Fibroblast of gingiva (primary cell): ENCODE measurements around the gene LANCL2.

Experiments
- DNase-seq: peaks from one replicate; pipeline ENCODE4 v3.0.0-alpha.2; 2011; ENCODE audit warnings: low read depth

LANCL2 gene

GRCh38 chr7:55438085-55438756 lies 73.1 kb downstream of the LANCL2 start:
- no peak for DNase-seq

DNA sequence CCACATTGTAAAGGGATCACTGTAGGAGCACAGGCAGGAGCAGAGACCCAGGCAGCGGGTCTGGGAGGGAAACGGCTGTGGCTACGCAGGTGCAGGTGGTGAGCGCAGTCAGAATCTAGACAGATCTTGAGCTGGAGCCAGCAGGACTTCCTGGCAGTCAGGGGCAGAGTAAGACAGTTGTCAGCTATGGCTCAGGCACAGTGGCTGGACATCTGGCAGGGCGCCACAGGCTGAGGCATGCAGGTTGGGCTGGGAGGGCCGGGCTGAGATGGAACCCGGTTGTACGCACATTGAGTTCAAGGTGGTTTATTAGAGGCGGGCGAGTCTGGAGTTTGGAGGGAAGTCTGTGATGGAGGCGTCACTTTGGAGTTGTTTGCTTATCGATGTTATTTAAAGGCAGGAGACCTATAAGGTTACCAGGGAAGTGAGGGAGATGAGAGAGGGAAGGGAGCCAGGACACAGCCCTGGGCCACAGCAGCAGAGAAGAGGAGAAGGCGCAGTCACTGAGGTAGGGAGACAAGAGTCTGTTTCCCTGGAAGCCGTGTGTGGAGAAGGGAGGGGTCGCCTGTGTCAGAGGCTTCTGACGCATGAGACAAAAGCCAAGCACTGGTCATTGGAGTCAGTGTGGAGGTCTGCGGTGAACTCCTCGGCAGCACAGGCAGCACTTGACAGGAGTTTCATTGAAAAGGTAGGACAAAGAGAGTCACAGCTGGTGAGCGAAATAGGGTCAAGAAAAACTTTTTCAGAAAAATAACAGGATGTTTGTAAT lies 73.8 kb downstream of the LANCL2 start:
- no peak for DNase-seq

- no peak for DNase-seq
Observed at GRCh38 chr7:55439627-55440026, 74.5 kb downstream of the LANCL2 start.

GRCh38 chr7:55440040-55440690 lies 75.0 kb downstream of the LANCL2 start:
- DNase-seq, result no peak

DNA sequence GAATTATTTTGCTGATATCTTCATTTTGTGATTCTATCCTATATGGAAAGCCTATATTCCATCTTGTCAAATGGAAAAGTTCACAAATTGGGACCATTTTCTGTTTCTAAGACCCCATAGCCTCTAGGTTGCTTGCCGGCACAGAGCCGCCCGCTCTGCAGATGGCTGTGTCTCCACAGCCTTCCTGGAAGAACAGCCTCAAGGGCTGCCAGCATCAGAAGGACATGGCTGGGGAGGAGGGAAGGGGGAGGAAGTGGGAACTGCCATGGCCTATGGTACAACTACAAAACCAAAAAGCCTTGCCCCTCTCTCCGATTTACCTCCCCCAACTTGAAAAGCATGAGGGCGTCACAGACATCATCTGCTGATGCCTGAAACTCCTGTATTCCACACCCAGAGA lies 75.9 kb downstream of the LANCL2 start:
- DNase-seq, result no peak

DNA sequence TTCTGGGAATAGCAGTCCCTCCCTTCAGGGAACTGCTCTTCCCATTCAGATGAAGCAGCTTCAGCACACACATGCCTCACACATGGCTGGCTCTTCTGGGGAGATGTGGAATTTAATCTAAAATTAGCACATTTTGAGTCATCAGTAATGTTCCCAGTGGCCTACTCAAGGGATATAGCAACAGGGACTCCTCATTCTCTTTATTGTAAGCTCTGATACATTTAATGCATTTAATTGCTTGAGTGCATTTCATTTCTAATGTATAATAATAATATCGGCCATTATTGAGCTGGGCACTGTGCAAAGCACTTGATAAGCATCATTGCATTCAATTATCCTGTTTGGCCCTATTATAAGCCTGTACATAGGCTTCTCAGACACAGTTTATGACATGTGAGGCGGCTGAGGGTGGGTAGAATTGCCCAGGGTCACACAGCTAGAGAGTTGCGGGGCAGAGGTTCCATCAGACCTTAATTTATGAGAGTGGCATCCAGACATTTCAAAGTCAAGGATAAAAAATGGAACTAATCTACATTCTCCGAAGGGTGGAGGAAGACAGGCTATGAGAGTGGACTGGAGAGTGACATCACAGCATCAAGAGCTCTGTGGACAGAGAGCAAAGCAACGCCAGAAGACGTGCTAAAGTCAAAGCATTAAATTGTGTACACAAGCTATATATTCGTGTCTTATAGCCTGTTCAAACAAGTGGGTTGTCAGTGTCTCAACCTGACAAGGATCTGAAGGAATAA lies 76.8 kb downstream of the LANCL2 start:
- DNase-seq, result peak; percentile 73

- DNase-seq, result no peak
Observed at GRCh38 chr7:55444786-55445185, 79.6 kb downstream of the LANCL2 start.

DNA sequence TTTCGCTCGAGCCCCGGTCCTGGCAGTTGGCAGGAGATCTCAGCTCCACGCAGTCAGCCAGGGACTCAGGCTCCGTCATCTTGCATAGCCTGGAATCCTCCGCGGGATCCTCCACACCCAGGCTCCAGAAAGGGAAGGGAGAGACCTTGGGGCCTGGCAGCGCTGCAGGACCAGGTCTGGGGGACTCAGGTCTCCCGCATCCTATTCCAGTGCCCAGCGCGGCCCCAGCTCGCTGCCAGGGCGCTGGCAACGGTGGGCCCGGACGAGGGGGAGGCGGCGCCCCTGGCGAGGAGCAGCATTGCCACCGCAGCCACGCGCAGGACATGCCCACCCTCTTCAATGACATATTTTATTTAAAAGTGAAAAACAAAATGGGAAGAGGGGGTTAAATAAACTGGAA lies 83.4 kb downstream of the LANCL2 start:
- DNase-seq, result no peak

GRCh38 chr7:55449205-55449991 lies 84.3 kb downstream of the LANCL2 start:
- no peak for DNase-seq

DNA sequence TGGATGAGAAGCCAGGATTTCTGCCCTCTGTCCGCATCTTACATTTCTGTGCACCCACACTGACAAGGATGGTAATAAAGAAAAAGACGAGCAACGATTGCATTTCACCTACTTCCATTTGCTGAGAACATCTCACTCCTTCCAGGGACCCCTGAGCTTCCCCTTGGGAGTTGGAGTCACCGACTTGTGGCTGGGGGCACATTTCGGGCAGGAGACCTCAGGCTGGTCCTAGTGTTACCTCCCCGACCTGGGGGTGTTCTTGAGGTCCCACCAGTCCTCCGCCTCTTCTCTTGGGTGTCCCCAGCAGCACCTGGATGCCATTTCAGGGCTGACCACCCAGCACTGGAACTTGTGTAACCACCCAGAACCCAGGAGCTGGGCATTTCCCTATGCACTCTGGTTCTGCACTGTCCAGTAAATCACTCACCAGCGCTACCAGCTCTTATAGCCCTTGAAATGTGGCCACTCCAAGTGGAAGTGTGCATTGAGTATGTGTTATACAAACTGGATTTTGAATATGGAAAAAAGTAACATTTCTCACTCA lies 84.9 kb downstream of the LANCL2 start:
- no peak for DNase-seq

DNA sequence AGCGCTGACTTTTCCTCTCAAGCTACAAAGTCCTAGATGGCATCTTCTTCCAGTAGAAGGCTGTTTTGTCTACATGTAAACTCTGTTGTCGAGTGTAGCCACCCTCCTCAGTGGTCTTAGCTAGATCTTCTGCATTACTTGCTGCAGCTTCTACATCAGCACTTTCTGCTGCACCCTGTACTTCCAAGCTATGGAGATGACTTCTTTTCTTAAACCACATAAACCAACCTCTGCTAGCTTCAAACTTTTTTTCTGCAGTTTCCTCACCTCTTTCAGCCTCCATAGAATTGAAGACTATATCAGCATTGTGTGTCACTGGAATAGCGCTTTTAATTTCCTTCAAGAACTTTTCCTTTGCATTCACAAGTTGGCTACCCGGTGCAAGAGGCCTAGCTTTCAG lies 87.8 kb downstream of the LANCL2 start:
- DNase-seq, result no peak

GRCh38 chr7:55457801-55458200 lies 92.7 kb downstream of the LANCL2 start:
- DNase-seq, result peak; percentile 14

GRCh38 chr7:55458351-55458750 lies 93.2 kb downstream of the LANCL2 start:
- DNase-seq, result no peak

DNA sequence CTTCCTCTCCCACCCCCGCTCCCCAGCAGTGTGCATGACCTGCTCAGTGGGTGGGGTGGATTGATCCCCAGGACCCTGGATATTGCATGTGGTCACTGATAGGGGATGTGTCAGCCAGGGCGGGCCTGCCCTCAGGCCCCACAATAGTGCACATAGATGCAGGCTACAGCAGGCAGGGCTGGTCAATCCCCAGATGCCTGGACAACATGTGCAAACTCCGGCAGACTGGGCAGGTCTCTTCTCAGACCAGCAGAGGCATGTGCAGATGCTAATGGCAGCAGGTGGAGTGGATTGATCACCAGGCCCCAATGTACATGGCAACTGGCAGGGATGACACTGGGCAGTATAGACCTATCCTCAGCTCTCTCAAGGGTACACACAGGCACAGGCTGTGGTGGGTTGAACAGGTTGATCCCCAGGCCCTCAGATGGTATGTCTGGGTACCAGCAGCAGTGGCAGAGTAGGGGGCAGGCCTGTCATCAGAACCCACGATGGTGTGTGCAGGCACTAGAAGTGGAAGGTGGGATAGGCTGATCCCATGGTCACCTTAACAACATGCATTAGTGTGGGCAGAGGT lies 98.6 kb downstream of the LANCL2 start:
- no peak for DNase-seq

DNA sequence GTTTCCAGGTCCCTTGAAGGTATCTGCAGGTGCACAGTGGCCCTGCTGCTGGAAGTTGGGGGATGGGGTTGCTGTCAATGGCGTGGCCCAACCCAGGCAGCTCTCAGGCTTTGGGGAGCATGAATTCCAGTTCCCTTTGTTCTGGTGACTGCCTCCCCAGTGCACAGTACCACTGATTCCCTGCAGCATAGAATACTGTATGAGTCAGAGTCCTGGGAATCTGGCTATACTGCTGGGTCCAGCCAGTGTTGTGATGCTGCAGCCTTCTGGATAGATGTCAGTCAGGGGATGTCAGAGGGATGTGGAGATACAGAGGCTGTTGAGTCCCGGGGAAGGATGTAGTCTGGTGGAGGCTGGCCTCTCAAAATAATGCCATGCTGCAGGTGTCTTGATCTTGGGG lies 99.3 kb downstream of the LANCL2 start:
- no peak for DNase-seq

DNA sequence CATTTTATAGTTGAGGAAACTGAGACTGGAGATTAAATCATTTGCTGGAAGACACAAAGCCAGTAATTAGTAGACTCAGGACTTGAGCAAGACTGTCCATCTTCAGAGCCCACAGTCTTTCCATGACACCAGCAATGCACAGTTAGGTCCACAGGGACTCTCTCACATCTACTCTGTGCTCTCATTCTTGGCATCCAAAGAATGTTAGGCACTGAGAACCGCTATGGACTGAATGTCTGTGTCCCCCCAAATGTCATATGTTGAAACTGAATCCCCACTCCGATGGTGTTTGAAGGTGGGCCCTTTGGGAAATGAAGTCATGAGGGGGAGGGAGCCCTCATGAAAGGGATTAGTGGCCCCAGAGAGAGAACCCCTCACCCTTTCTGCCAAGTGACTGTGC lies 100.6 kb downstream of the LANCL2 start:
- DNase-seq, result no peak

DNA sequence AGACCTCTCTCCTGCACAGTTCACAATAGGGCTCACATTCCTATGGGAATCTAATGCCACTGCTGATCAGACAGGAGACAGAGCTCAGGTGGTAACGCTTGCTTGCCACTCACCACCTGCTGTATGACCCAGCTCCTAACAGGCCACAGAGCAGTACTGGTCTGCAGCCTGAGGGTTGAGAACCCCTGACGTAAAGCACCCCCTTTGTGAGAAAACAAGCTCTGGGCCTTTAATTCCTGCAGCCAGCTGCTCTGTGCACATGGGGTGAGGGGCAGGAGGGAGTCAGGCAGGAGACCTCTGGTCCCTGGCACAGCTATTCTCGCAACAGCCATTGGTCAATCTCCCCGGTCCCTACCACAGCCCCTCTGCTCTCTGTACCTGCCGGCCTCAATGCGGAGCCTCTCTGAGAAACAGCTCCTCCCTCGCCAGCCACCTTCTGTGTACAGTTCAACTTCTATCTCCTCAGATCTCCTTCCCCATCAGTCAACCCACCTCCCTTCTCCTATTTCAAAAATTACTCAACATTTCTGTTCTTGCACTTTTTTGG lies 102.0 kb downstream of the LANCL2 start:
- no peak for DNase-seq

DNA sequence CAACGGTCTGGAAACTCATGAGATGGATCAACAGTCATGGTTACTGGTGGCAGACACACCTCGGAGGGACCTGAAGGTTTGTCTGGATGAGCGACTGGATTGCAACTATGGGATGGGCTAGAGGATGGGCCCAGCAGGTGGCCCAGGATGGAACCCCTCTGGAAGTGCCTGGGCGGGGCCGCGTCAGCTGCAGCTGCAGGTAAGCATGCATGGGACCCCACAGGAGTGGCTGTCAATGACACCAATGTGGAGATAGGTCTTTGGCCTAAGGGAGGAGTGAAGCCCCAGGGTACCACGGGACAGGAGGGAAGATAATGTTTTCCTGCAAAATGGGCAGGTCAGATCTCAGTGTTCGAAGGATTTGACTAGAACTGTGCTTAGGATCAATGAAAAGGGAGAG lies 103.4 kb downstream of the LANCL2 start:
- DNase-seq, result no peak

GRCh38 chr7:55469271-55469681 lies 104.1 kb downstream of the LANCL2 start:
- no peak for DNase-seq

- DNase-seq, result no peak
Observed at GRCh38 chr7:55469721-55470120, 104.6 kb downstream of the LANCL2 start.

DNA sequence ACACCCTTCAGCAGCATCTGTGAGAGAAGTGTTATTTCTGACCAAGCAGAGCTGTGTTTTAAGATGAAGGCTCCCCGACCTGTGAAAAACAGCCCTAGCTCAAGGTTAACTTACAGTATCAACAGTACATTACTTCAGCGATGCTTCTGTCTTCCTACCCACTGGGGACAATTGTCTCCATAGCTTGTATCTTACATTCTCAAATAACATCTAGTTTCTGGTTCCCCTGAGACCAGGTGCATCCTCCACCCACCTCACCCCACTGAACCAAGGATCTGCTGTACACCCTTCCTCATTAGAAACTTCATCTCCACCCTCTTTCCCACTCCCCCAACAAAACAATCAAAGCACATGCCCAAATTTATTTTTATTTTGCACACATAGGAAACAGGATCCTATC lies 105.1 kb downstream of the LANCL2 start:
- no peak for DNase-seq
